Thyroid gland (tissue), 4 donors: Measurements from ENCODE around the gene SLC10A7.

Source experiments
- CTCF ChIP-seq, 6 experiments: fragments of 200-600 bp in 3 of 6; fragments of 450-650 bp in 3 of 6; sonication (generic) in 3 of 6; IDR thresholded peaks; one replicate each; pipeline ENCODE4 v1.5.1; 2016 to 2019; ENCODE audit warnings: antibody characterized with exemption in 6 of 6, mild to moderate bottlenecking in 2 of 6, inconsistent platforms in 1 of 6, moderate library complexity in 1 of 6
- POLR2A ChIP-seq, 2 donors: fragments of 450-650 bp; IDR thresholded peaks; one replicate each; pipeline ENCODE4 v1.6.1; 2017; ENCODE audit warnings: antibody characterized with exemption in 2 of 2, mild to moderate bottlenecking in 2 of 2, moderate library complexity in 1 of 2

- TF ChIP-seq CTCF (IDR thresholded peaks at IDR 0.05) (no peak), POLR2A (IDR thresholded peaks at IDR 0.05) (no peak)
Measured at GRCh38 chr4:146521541-146522097, at the start of gene SLC10A7.
